ENCODE data around the gene ELOVL7.

DNA sequence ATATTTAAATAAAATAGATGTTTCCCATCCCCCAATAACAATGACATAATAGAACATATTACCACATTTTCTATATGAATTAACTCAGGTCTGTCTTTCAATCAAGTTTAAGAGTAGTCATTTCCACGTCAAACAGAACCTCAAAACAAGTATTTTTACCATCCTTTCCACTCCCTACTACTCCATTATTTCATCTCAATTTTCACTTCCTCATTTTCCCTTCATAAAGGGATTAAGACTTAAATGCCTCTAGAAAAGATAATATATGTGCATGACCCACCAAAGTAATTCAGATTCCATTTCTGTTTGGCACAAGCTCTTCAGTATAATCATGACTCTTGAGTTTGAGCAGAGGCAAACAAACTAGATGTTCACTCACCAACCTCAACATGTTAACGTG is 40.4 kb downstream of the ELOVL7 start:
- TF ChIP-seq TAF1 (IDR thresholded peaks at IDR 0.05; ENCODE audit: low read depth, low read length) = no peak
- TF ChIP-seq POLR2A (IDR thresholded peaks at IDR 0.05; ENCODE audit: low read depth, low read length) = no peak
- no peak for TF ChIP-seq POU2F2 (IDR thresholded peaks at IDR 0.05; ENCODE audit: low read depth, low read length)
- no peak for TF ChIP-seq POLR2AphosphoS5 (IDR thresholded peaks at IDR 0.05; ENCODE audit: low read depth, low read length)
- TF ChIP-seq PAX5 (IDR thresholded peaks at IDR 0.05; ENCODE audit: insufficient read depth, low read length, severe bottlenecking) = no peak

Measured in GM12891 (cell line).